GM21423 (cell line): ENCODE data around the gene ARL4A.

Experiments
- ATAC-seq: cut with Tn5 transposase; IDR thresholded peaks from one replicate; pipeline ENCODE4 v1.9.1; 2021; ENCODE audit warnings: mild to moderate bottlenecking, moderate library complexity; ENCODE audit not compliant: unreplicated experiment

The ARL4A gene

GRCh38 chr7:12699299-12699698 is 11.9 kb downstream of the ARL4A start:
- no peak for ATAC-seq

- no peak for ATAC-seq
These were observed 14.0 kb downstream of the ARL4A start for GRCh38 chr7:12701433-12701832.

GRCh38 chr7:12703881-12704280 is 16.4 kb downstream of the ARL4A start:
- no peak for ATAC-seq

DNA sequence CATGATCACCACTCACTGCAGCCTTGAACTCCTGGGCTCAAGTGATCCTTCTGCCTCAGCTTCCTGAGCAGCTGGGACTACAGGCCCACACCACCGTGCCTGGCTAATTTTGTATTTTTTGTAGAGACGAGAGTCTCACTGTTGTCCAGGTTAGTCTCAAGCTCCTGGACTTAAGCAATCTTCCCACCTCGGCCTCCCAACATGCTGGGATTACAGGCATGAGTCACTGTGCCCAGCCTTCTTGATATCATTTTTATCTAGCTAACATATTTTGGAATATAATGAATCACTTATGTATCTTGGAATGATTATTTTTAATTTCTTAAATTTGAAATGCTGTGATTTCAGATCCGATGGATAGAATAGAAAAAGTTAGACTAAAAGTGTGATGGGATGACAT is 18.4 kb downstream of the ARL4A start:
- ATAC-seq: no peak

DNA sequence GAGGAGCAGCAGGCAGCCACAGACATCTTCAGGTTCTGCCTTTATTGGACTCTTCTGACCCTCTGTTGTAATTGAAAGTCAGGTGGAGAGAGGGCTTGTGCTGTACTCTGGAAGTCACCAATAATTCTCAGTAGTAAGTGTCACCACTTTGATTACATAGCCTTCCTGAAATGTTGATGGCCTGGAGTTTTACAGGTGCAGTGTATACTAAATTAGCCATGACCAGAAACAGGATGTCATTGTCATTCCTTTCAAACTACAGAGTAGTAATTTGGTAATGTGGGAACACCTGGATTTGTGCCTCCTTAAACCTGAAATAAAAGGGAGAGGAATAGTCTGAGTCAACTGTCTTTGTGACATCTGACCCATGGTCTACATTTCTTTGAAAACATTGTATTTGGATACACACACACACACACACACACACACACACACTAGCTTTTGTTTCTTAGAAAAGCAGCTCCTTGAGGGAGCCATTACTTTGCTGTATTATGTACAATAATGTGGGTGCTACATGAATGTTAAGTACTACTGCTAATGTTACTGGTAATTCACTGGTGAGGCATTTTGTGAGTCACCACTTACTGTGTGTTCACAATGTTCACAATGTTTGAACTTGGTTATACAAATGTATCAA is 19.6 kb downstream of the ARL4A start:
- no peak for ATAC-seq

DNA sequence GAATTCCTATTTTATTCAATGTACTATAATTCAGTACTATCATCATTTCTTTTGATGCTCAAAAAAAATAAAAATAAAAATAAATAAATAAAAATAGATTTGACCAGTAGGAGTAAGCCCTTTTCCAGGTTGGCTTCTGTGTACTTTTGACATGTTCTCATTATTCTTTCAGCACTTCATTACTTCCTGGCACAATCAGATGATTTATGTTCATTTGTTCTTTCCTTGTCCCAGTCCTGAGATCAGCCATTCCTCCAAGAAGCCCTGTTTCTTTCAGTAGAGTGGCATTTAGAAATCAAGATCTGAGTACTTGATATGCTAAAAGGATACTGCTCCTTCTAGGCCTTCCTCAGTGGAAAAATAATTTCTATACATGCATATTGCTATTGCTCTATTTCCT is 20.9 kb downstream of the ARL4A start:
- no peak for ATAC-seq

GRCh38 chr7:12709726-12710502 is 22.5 kb downstream of the ARL4A start:
- ATAC-seq: no peak

GRCh38 chr7:12711124-12711523 is 23.7 kb downstream of the ARL4A start:
- ATAC-seq: no peak

GRCh38 chr7:12712236-12712635 is 24.8 kb downstream of the ARL4A start:
- no peak for ATAC-seq

- ATAC-seq: no peak
These were observed 26.4 kb downstream of the ARL4A start for GRCh38 chr7:12713625-12714378.

GRCh38 chr7:12714379-12714737 is 26.9 kb downstream of the ARL4A start:
- ATAC-seq: no peak

GRCh38 chr7:12715372-12716133 is 28.1 kb downstream of the ARL4A start:
- no peak for ATAC-seq

DNA sequence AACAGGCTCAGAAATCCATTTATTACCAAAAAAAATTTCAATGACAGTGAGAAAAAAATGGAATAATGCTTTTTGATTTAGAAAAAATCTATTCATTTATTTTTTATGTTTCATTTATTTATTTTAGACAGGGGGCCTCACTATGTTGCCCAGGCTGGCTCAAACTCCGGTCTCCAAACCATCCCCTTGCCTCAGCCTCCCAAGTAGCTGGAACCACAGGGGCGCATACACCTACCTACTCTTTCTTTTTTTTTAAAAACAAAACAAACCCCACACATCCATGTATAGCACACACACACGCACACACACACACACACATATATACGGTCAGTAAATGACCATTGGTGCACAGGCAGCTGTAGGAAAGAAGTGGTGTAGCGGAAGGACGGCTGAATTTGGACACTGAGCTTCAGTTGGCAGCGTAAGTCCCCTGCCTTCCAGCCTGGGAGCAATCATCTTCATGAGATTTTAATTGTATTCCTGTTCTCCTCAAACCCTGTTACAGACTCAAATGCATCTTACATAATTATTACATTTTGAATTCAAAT is 28.8 kb downstream of the ARL4A start:
- no peak for ATAC-seq

GRCh38 chr7:12716722-12717121 is 29.3 kb downstream of the ARL4A start:
- ATAC-seq: no peak

DNA sequence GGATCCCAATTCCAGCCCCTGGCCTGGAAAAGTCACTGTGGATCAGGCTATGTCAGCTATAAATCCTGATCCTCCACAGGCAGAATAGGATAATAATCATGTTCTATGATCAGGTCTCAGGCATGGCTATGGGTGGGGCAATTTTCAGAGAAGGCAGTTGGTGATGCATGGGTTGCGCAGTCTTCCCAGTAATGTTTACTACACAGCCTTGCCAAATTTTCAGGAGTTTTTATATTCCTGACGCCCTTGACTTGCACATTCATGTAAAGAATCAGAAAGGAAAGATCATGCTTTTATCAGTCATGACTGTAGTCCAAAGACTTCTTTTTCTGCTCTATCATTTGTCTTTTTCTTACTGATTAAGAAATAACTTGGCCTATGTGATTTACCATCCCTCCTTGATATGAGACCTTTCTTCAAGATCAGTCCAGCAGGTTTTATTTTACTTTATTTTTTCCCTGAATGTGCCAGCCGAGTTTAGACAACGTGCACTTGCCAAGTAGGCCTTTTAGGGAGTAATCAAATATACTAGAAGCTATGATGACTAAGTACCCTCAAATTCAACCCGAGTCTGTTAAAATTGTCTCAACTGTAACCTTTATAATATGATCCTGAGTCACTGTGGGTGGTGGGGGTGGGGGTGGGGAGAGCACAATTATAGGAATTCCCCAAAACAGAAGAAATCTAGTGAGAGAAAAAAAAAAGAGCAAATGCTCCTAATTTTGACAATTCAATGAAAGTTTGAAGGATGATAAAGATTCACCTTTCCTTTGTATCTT is 31.9 kb downstream of the ARL4A start:
- ATAC-seq: no peak

DNA sequence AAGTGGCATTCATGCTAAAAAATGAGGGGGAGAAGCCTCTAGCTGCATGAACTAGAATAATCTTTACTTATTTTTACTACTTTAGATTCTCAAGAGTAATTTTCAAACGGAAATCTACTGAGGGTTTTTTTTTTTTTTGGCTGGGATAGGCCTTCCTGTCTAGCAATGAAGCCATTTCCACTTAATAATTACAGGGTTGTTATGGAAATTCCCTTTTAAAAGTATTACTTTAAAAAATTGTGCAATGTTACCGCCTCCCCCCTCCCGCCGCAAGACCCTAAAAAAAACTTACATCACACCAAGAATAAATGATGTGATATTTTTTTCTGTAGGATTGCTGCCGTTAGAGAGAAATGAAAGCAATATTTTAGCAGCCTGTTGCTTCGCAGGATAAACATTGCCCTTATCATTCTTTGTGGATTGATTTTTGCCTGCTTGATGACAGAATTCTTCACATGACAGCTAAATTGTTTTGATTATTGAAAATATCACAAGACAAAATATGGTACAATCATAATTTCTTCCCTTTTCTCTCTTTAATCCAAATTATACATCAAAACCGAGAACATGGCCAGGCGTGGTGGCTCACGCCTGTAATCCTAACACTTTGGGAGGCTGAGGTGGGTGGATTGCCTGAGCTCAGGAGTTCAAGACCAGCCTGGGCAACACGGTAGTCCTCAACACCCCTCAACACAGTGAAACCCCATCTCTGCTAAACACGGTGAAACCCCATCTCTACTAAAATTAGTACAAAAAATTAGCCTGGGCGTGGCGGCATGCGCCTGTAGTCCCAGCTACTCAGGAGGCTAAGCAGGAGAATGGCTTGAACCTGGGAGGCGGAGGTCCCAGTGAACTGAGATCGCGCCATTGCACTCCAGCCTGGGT is 32.8 kb downstream of the ARL4A start:
- ATAC-seq: no peak

- ATAC-seq: no peak
These were observed 33.9 kb downstream of the ARL4A start for GRCh38 chr7:12721286-12721830.

GRCh38 chr7:12722136-12722535 is 34.7 kb downstream of the ARL4A start:
- no peak for ATAC-seq
